ENCODE data around the gene MRPL10. TPM values are rescaled to one million over a fixed set of nuclear protein-coding genes. Genes with fewer than 3 reads are reported as not detected.

Gene MRPL10
- total and polyA plus RNA-seq, 12 donors: 44.2 to 72.3 (median 61.9) TPM

GRCh38 chr17:47813512-47814031 is 17.8 kb downstream of the MRPL10 start:
- Histone ChIP-seq H3K27ac (no peak overlapping the region), H3K4me1 (peaks cover 0 to 6% (median 0%) of the 10 kb centered on the region in 9 donors), H3K27me3 (no peaks in the 10 kb centered on the region), H3K9me3 (no peaks in the 10 kb centered on the region), H3K4me3 (no peak overlapping the region), H3K36me3 (peaks cover 0 to 99% (median 35%) of the 10 kb centered on the region in 9 donors)
- DNase-seq: no peak
- TF ChIP-seq, protein P1, sequence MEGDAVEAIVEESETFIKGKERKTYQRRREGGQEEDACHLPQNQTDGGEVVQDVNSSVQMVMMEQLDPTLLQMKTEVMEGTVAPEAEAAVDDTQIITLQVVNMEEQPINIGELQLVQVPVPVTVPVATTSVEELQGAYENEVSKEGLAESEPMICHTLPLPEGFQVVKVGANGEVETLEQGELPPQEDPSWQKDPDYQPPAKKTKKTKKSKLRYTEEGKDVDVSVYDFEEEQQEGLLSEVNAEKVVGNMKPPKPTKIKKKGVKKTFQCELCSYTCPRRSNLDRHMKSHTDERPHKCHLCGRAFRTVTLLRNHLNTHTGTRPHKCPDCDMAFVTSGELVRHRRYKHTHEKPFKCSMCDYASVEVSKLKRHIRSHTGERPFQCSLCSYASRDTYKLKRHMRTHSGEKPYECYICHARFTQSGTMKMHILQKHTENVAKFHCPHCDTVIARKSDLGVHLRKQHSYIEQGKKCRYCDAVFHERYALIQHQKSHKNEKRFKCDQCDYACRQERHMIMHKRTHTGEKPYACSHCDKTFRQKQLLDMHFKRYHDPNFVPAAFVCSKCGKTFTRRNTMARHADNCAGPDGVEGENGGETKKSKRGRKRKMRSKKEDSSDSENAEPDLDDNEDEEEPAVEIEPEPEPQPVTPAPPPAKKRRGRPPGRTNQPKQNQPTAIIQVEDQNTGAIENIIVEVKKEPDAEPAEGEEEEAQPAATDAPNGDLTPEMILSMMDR (IDR thresholded peaks at IDR 0.05): no peak
- 94 to 96% methylated on average over 21 to 22 of the region's 22 CpGs for WGBS, 2 donors
- intact Hi-C loops (cut with DNase I): no loop called here
- ATAC-seq: no peak

DNA sequence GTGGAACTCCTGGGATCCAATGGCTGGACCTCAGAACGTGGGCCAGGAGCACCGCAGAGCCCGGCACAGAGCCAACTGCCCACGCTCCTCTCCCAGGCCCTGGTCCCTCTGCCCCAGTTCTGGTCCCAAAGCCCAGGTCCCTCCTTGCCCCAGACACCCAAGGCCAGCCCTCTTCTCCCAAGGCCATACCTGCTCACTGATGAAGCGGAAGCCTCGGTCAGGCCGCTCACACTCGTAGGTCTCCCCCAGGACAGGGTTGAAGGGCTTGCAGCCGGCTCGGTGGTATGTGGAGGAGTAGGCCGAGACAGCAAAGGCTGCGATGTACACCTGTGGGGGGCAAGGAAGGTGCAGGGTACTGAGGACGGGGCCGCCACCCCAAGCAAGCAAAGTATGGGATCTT is 18.3 kb downstream of the MRPL10 start:
- H3K27ac ChIP-seq: no peak overlapping the region
- intact Hi-C loops (cut with DNase I): no loop called here
- no peak for DNase-seq
- H3K9me3 ChIP-seq: no peaks in the 10 kb centered on the region
- no peak overlapping the region for H3K4me3 ChIP-seq
- 94 to 97% methylated on average over 14 of the region's 14 CpGs for WGBS, 2 donors
- peaks cover 0 to 6% (median 0%) of the 10 kb centered on the region in 9 donors for H3K4me1 ChIP-seq
- no peaks in the 10 kb centered on the region for H3K27me3 ChIP-seq
- ATAC-seq: no peak
- H3K36me3 ChIP-seq: peaks cover 0 to 99% (median 36%) of the 10 kb centered on the region in 9 donors
- TF ChIP-seq, protein P1 (IDR thresholded peaks at IDR 0.05): no peak

DNA sequence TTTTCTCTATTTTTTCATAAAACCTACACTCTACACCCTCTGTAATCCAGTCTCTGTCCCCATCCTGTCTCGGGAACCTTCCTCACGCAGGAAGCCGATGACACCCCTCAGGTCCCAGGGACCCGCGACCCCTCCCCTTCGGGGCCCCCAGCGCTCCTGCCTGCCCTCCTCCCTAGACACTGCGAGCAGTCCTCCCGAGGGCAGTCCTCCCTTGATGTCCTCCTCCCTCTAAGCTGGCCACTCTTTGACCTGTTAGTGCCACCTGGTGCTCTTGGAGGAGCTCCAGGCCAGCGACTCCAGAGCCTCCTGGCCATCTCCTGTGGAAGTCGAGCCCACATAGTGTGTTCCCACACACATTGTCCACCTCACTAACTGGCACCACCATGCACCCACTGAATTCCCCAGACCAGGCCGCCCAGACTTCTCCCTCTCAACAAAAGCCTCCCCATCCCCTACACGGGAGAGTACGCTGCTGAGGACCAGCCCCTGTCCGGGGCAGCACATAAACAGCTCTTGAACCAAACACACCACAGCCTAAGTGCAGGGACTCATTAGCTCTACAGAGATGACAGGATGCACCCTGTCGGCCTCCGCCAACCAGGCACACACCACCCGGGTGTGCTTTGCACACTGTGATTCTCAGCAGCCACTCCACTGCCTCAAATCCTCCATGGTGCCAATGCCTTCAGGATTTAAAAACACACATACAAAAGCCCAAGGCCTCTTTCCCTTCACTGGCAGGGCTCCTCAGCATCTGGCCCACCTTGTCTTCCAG is 19.0 kb downstream of the MRPL10 start:
- H3K9me3 ChIP-seq: no peaks in the 10 kb centered on the region
- no peak for ATAC-seq
- WGBS, 2 donors: 84 to 86% methylated on average over 18 of the region's 18 CpGs
- H3K4me1 ChIP-seq: peaks cover 0 to 6% (median 0%) of the 10 kb centered on the region in 9 donors
- H3K36me3 ChIP-seq: peaks cover 0 to 99% (median 36%) of the 10 kb centered on the region in 9 donors
- intact Hi-C loops (cut with DNase I): no loop called here
- TF ChIP-seq, protein P1 (IDR thresholded peaks at IDR 0.05): no peak
- no peak overlapping the region for H3K27ac ChIP-seq
- DNase-seq: no peak
- no peak overlapping the region for H3K4me3 ChIP-seq
- H3K27me3 ChIP-seq: no peaks in the 10 kb centered on the region

- DNase-seq (no peak), ATAC-seq (no peak)
- Histone ChIP-seq H3K27ac (no peak overlapping the region), H3K9me3 (no peaks in the 10 kb centered on the region), H3K4me1 (peaks cover 0 to 6% (median 0%) of the 10 kb centered on the region in 9 donors), H3K4me3 (no peak overlapping the region), H3K36me3 (peaks cover 0 to 99% (median 31%) of the 10 kb centered on the region in 9 donors), H3K27me3 (no peaks in the 10 kb centered on the region)
- WGBS, 2 donors: 75 to 76% methylated on average over 7 of the region's 7 CpGs
- TF ChIP-seq, protein P1 (IDR thresholded peaks at IDR 0.05): no peak
- intact Hi-C loops (cut with DNase I): no loop called here
These were observed 19.6 kb downstream of the MRPL10 start for GRCh38 chr17:47811709-47812108.
